ENCODE results near the gene PIGR. TPM values are rescaled to one million over a fixed set of nuclear protein-coding genes. Genes with fewer than 3 reads are reported as not detected.

PIGR gene
- 0.01 TPM for polyA plus RNA-seq (2013, experiment 1 of 2)
- polyA plus RNA-seq (2013, experiment 2 of 2): 0.13 TPM

- H3K4me1 ChIP-seq (ENCODE audit: control insufficient read depth, low read depth, low read length): no peaks in the 10 kb centered on the region
- H2AK5ac ChIP-seq (ENCODE audit: low read length): no peak within 1 kb of the TSS
- H3K36me3 ChIP-seq (ENCODE audit: control insufficient read depth, insufficient read depth, low read length): no peaks in the 10 kb centered on the region
- H3K27ac ChIP-seq (ENCODE audit: low read depth, low read length): no peak within 1 kb of the TSS
- H2BK15ac ChIP-seq (replicated peaks; ENCODE audit: low read depth): no peak within 1 kb of the TSS
- no peaks in the 10 kb centered on the region for H3K79me2 ChIP-seq (ENCODE audit: control insufficient read depth, insufficient read depth, low read length)
- H3K18ac ChIP-seq (ENCODE audit: low read length): no peak within 1 kb of the TSS
- H3K4me2 ChIP-seq (ENCODE audit: low read length): no peak within 1 kb of the TSS
- no peaks in the 10 kb centered on the region for H3K27me3 ChIP-seq (ENCODE audit: insufficient read depth, low read length, poor library complexity)
- no peak within 1 kb of the TSS for H4K8ac ChIP-seq (ENCODE audit: low read depth, low read length)
- H4K5ac ChIP-seq (ENCODE audit: low read length): no peak within 1 kb of the TSS
- no peak within 1 kb of the TSS for H2BK120ac ChIP-seq (ENCODE audit: low read depth, low read length)
- no CpG with 5 or more reads among the region's 7 CpGs for WGBS (ENCODE audit: extremely low coverage, insufficient coverage, low lambda C conversion rate)
- no peak for DNase-seq
- no peak within 1 kb of the TSS for H3K4ac ChIP-seq (ENCODE audit: low read depth, low read length)
- H2BK5ac ChIP-seq (ENCODE audit: low read length): no peak within 1 kb of the TSS
- no peaks in the 10 kb centered on the region for H3K79me1 ChIP-seq (ENCODE audit: low read length)
- no peak within 1 kb of the TSS for H3K4me3 ChIP-seq (ENCODE audit: low read length)
- H3K9ac ChIP-seq (ENCODE audit: low read length): no peak within 1 kb of the TSS
- no peak within 1 kb of the TSS for H3K23ac ChIP-seq (ENCODE audit: low read length)
- no peak within 1 kb of the TSS for H3K56ac ChIP-seq (ENCODE audit: low read length)
These were observed at the start of gene PIGR for GRCh38 chr1:206946261-206946660. TSS of gene PIGR (minus strand) at chr1:206946466. CDS start at chr1:206940531, 5,935 bp downstream.

- Histone ChIP-seq H3K56ac (ENCODE audit: low read length) (no peak overlapping the region), H3K27ac (ENCODE audit: low read depth, low read length) (no peak overlapping the region), H3K27me3 (ENCODE audit: insufficient read depth, low read length, poor library complexity) (no peaks in the 10 kb centered on the region), H2AK5ac (ENCODE audit: low read length) (no peak overlapping the region), H4K8ac (ENCODE audit: low read depth, low read length) (no peak overlapping the region), H2BK120ac (ENCODE audit: low read depth, low read length) (no peak overlapping the region), H3K23ac (ENCODE audit: low read length) (no peak overlapping the region), H3K79me1 (ENCODE audit: low read length) (no peaks in the 10 kb centered on the region), H3K4ac (ENCODE audit: low read depth, low read length) (no peak overlapping the region), H3K79me2 (ENCODE audit: control insufficient read depth, insufficient read depth, low read length) (no peaks in the 10 kb centered on the region), H3K9ac (ENCODE audit: low read length) (no peak overlapping the region), H4K5ac (ENCODE audit: low read length) (no peak overlapping the region), H3K4me1 (ENCODE audit: control insufficient read depth, low read depth, low read length) (no peaks in the 10 kb centered on the region), H2BK15ac (replicated peaks; ENCODE audit: low read depth) (no peak overlapping the region), H3K4me2 (ENCODE audit: low read length) (no peak overlapping the region), H3K18ac (ENCODE audit: low read length) (no peak overlapping the region), H3K4me3 (ENCODE audit: low read length) (no peak overlapping the region), H2BK5ac (ENCODE audit: low read length) (no peak overlapping the region), H3K36me3 (ENCODE audit: control insufficient read depth, insufficient read depth, low read length) (no peaks in the 10 kb centered on the region)
- no peak for DNase-seq
These were observed 46.5 kb upstream of the PIGR start for GRCh38 chr1:206992790-206993189.

- H3K27ac ChIP-seq (ENCODE audit: low read depth, low read length): no peak overlapping the region
- H3K27me3 ChIP-seq (ENCODE audit: insufficient read depth, low read length, poor library complexity): no peaks in the 10 kb centered on the region
These were observed 41.6 kb upstream of the PIGR start for GRCh38 chr1:206987873-206988272.

GRCh38 chr1:206986885-206987284, 40.6 kb upstream of the PIGR start:
- Histone ChIP-seq H3K4me2 (ENCODE audit: low read length) (no peak overlapping the region), H3K79me1 (ENCODE audit: low read length) (no peaks in the 10 kb centered on the region), H3K4me3 (ENCODE audit: low read length) (no peak overlapping the region), H3K27ac (ENCODE audit: low read depth, low read length) (no peak overlapping the region), H2BK5ac (ENCODE audit: low read length) (no peak overlapping the region), H3K56ac (ENCODE audit: low read length) (no peak overlapping the region), H3K18ac (ENCODE audit: low read length) (no peak overlapping the region), H3K36me3 (ENCODE audit: control insufficient read depth, insufficient read depth, low read length) (no peaks in the 10 kb centered on the region), H2AK5ac (ENCODE audit: low read length) (no peak overlapping the region), H3K4me1 (ENCODE audit: control insufficient read depth, low read depth, low read length) (peaks cover 4% of the 10 kb centered on the region), H3K4ac (ENCODE audit: low read depth, low read length) (no peak overlapping the region), H3K79me2 (ENCODE audit: control insufficient read depth, insufficient read depth, low read length) (no peaks in the 10 kb centered on the region), H4K8ac (ENCODE audit: low read depth, low read length) (no peak overlapping the region), H2BK15ac (replicated peaks; ENCODE audit: low read depth) (no peak overlapping the region), H2BK120ac (ENCODE audit: low read depth, low read length) (no peak overlapping the region), H3K23ac (ENCODE audit: low read length) (no peak overlapping the region), H3K9ac (ENCODE audit: low read length) (no peak overlapping the region), H3K27me3 (ENCODE audit: insufficient read depth, low read length, poor library complexity) (no peaks in the 10 kb centered on the region), H4K5ac (ENCODE audit: low read length) (no peak overlapping the region)
- DNase-seq: no peak
- WGBS (ENCODE audit: extremely low coverage, insufficient coverage, low lambda C conversion rate): no CpG with 5 or more reads among the region's 3 CpGs

More at GRCh38 chr1:206987873-206988272, 41.6 kb upstream of the PIGR start:
- Histone ChIP-seq H2BK120ac (ENCODE audit: low read depth, low read length) (no peak overlapping the region), H3K56ac (ENCODE audit: low read length) (no peak overlapping the region), H3K4ac (ENCODE audit: low read depth, low read length) (no peak overlapping the region), H2BK5ac (ENCODE audit: low read length) (no peak overlapping the region), H3K9ac (ENCODE audit: low read length) (no peak overlapping the region), H3K23ac (ENCODE audit: low read length) (no peak overlapping the region), H2BK15ac (replicated peaks; ENCODE audit: low read depth) (no peak overlapping the region), H3K4me1 (ENCODE audit: control insufficient read depth, low read depth, low read length) (peaks cover 2% of the 10 kb centered on the region), H4K5ac (ENCODE audit: low read length) (no peak overlapping the region), H3K79me2 (ENCODE audit: control insufficient read depth, insufficient read depth, low read length) (no peaks in the 10 kb centered on the region), H3K36me3 (ENCODE audit: control insufficient read depth, insufficient read depth, low read length) (no peaks in the 10 kb centered on the region), H3K18ac (ENCODE audit: low read length) (no peak overlapping the region), H4K8ac (ENCODE audit: low read depth, low read length) (no peak overlapping the region), H3K4me3 (ENCODE audit: low read length) (no peak overlapping the region), H2AK5ac (ENCODE audit: low read length) (no peak overlapping the region), H3K4me2 (ENCODE audit: low read length) (no peak overlapping the region), H3K79me1 (ENCODE audit: low read length) (no peaks in the 10 kb centered on the region)
- no CpG with 5 or more reads among the region's 1 CpG for WGBS (ENCODE audit: extremely low coverage, insufficient coverage, low lambda C conversion rate)
- no peak for DNase-seq

GRCh38 chr1:206986402-206986801, 40.1 kb upstream of the PIGR start:
- Histone ChIP-seq H3K4me3 (ENCODE audit: low read length) (no peak overlapping the region), H3K79me2 (ENCODE audit: control insufficient read depth, insufficient read depth, low read length) (no peaks in the 10 kb centered on the region), H3K9ac (ENCODE audit: low read length) (no peak overlapping the region), H3K27me3 (ENCODE audit: insufficient read depth, low read length, poor library complexity) (no peaks in the 10 kb centered on the region), H4K8ac (ENCODE audit: low read depth, low read length) (no peak overlapping the region), H3K27ac (ENCODE audit: low read depth, low read length) (no peak overlapping the region), H3K18ac (ENCODE audit: low read length) (no peak overlapping the region), H4K5ac (ENCODE audit: low read length) (no peak overlapping the region), H3K23ac (ENCODE audit: low read length) (no peak overlapping the region), H3K79me1 (ENCODE audit: low read length) (no peaks in the 10 kb centered on the region), H3K4me1 (ENCODE audit: control insufficient read depth, low read depth, low read length) (peaks cover 5% of the 10 kb centered on the region), H3K4me2 (ENCODE audit: low read length) (no peak overlapping the region), H3K56ac (ENCODE audit: low read length) (no peak overlapping the region), H3K4ac (ENCODE audit: low read depth, low read length) (no peak overlapping the region), H2AK5ac (ENCODE audit: low read length) (no peak overlapping the region), H3K36me3 (ENCODE audit: control insufficient read depth, insufficient read depth, low read length) (no peaks in the 10 kb centered on the region), H2BK15ac (replicated peaks; ENCODE audit: low read depth) (no peak overlapping the region), H2BK5ac (ENCODE audit: low read length) (no peak overlapping the region), H2BK120ac (ENCODE audit: low read depth, low read length) (no peak overlapping the region)
- no peak for DNase-seq
- WGBS (ENCODE audit: extremely low coverage, insufficient coverage, low lambda C conversion rate): 100% methylated on average over 1 of the region's 3 CpGs

GRCh38 chr1:206985162-206985749, 39.0 kb upstream of the PIGR start:
- H3K79me1 ChIP-seq (ENCODE audit: low read length): no peaks in the 10 kb centered on the region
- H2BK5ac ChIP-seq (ENCODE audit: low read length): no peak overlapping the region
- WGBS (ENCODE audit: extremely low coverage, insufficient coverage, low lambda C conversion rate): no CpG with 5 or more reads among the region's 10 CpGs
- no peak overlapping the region for H3K4me3 ChIP-seq (ENCODE audit: low read length)
- H3K36me3 ChIP-seq (ENCODE audit: control insufficient read depth, insufficient read depth, low read length): no peaks in the 10 kb centered on the region
- no peak overlapping the region for H3K4me2 ChIP-seq (ENCODE audit: low read length)
- no peak overlapping the region for H3K9ac ChIP-seq (ENCODE audit: low read length)
- no peak overlapping the region for H2AK5ac ChIP-seq (ENCODE audit: low read length)
- H3K4me1 ChIP-seq (ENCODE audit: control insufficient read depth, low read depth, low read length): peaks cover 8% of the 10 kb centered on the region
- no peak overlapping the region for H3K23ac ChIP-seq (ENCODE audit: low read length)
- no peak overlapping the region for H2BK120ac ChIP-seq (ENCODE audit: low read depth, low read length)
- no peaks in the 10 kb centered on the region for H3K79me2 ChIP-seq (ENCODE audit: control insufficient read depth, insufficient read depth, low read length)
- H3K56ac ChIP-seq (ENCODE audit: low read length): no peak overlapping the region
- no peak for DNase-seq
- H3K27ac ChIP-seq (ENCODE audit: low read depth, low read length): no peak overlapping the region
- H4K8ac ChIP-seq (ENCODE audit: low read depth, low read length): no peak overlapping the region
- H3K27me3 ChIP-seq (ENCODE audit: insufficient read depth, low read length, poor library complexity): no peaks in the 10 kb centered on the region
- H2BK15ac ChIP-seq (replicated peaks; ENCODE audit: low read depth): no peak overlapping the region
- no peak overlapping the region for H3K4ac ChIP-seq (ENCODE audit: low read depth, low read length)
- no peak overlapping the region for H4K5ac ChIP-seq (ENCODE audit: low read length)
- no peak overlapping the region for H3K18ac ChIP-seq (ENCODE audit: low read length)
